Fibroblast of lung (primary cell): ENCODE data around the gene CDKN1A. TPM values are rescaled to one million over a fixed set of nuclear protein-coding genes. Genes with fewer than 3 reads are reported as not detected.

Source experiments
- DNase-seq, 2 donors: peaks; one replicate each; pipeline versions ENCODE4 v3.0.0 to v3.0.0-alpha.2; 2010; ENCODE audit warnings: low read depth in 2 of 2
- H2AFZ ChIP-seq: 2 replicates; pipeline ENCODE4 v1.5.1; 2012; ENCODE audit warnings: low read length, control low read depth, inconsistent platforms
- H3K27ac ChIP-seq: 2 replicates; pipeline ENCODE4 v1.5.1; 2011; ENCODE audit warnings: low read length, control low read depth; ENCODE audit not compliant: insufficient read depth
- H3K27me3 ChIP-seq: 2 replicates; pipeline ENCODE4 v1.5.1; 2011; ENCODE audit warnings: mild to moderate bottlenecking, low read length; ENCODE audit not compliant: control insufficient read depth, insufficient read depth
- H3K36me3 ChIP-seq: 2 replicates; pipeline ENCODE4 v1.5.1; 2011; ENCODE audit warnings: low read length; ENCODE audit not compliant: control insufficient read depth, insufficient read depth
- H3K4me1 ChIP-seq: 2 replicates; pipeline ENCODE4 v1.5.1; 2011; ENCODE audit warnings: low read length; ENCODE audit not compliant: control insufficient read depth, insufficient read depth; ENCODE audit errors: extremely low read depth
- H3K4me2 ChIP-seq: 2 replicates; pipeline ENCODE4 v1.5.1; 2011; ENCODE audit warnings: low read length, control low read depth; ENCODE audit not compliant: insufficient read depth; ENCODE audit errors: extremely low read depth
- H3K4me3 ChIP-seq, 4 experiments: fragments of 200-600 bp in 1 of 4; sonication (generic) in 1 of 4; replicated peaks in 1 of 4; 2 replicates each; pipeline ENCODE4 v1.5.1; 2011 to 2016; ENCODE audit warnings: low read length in 4 of 4, low read depth in 3 of 4, mild to moderate bottlenecking in 3 of 4, control low read depth in 2 of 4, inconsistent platforms in 1 of 4, mixed read lengths in 1 of 4; ENCODE audit not compliant: insufficient read depth in 1 of 4; ENCODE audit errors: control extremely low read depth in 1 of 4
- H3K79me2 ChIP-seq: 2 replicates; pipeline ENCODE4 v1.5.1; 2012; ENCODE audit warnings: mild to moderate bottlenecking, low read length, inconsistent platforms; ENCODE audit not compliant: control insufficient read depth, insufficient read depth
- H3K9ac ChIP-seq: 2 replicates; pipeline ENCODE4 v1.5.1; 2011; ENCODE audit warnings: mild to moderate bottlenecking, low read length, control low read depth; ENCODE audit not compliant: insufficient read depth
- H3K9me3 ChIP-seq: 2 replicates; pipeline ENCODE4 v1.5.1; 2012; ENCODE audit warnings: low read depth, low read length; ENCODE audit not compliant: control insufficient read depth, insufficient read depth
- H4K20me1 ChIP-seq: 2 replicates; pipeline ENCODE4 v1.5.1; 2011; ENCODE audit warnings: low read length; ENCODE audit not compliant: control insufficient read depth, insufficient read depth; ENCODE audit errors: extremely low read depth
- EZH2 ChIP-seq: IDR thresholded peaks from 2 replicates; pipeline ENCODE4 v1.5.1; 2012; ENCODE audit warnings: low read length, control low read depth, mild to moderate bottlenecking; ENCODE audit errors: missing control alignments
- polyA plus RNA-seq, 2 donors: library from polyadenylated mRNA; depleted of rRNA in 1 of 2; stranded (reverse) in 1 of 2; unstranded in 1 of 2; fragments of >200 nt; gene quantifications; 2 replicates each; pipeline ENCODE4 v1.2.1, GENCODE V29; 2011 to 2012; ENCODE audit warnings: missing spikeins in 1 of 2
- total RNA-seq: library from RNA; depleted of rRNA; stranded (reverse); fragments of >200 nt; gene quantifications from 2 replicates; pipeline ENCODE4 v1.2.1, GENCODE V29; 2014
- TF ChIP-seq, protein P1 (sequence below), 2 donors: IDR thresholded peaks in 1 of 2; conservative IDR thresholded peaks in 1 of 2; 1 replicate in 1 of 2; 2 replicates in 1 of 2; pipeline ENCODE4 v1.5.1; 2011 to 2012; ENCODE audit warnings: low read length in 2 of 2, control low read depth in 1 of 2, inconsistent platforms in 1 of 2, low read depth in 1 of 2, mild to moderate bottlenecking in 1 of 2

Gene CDKN1A
- total and polyA plus RNA-seq, 2 donors (not counting 1 experiment from before 2014, with no cell fraction given), result 166 to 900 TPM

DNA sequence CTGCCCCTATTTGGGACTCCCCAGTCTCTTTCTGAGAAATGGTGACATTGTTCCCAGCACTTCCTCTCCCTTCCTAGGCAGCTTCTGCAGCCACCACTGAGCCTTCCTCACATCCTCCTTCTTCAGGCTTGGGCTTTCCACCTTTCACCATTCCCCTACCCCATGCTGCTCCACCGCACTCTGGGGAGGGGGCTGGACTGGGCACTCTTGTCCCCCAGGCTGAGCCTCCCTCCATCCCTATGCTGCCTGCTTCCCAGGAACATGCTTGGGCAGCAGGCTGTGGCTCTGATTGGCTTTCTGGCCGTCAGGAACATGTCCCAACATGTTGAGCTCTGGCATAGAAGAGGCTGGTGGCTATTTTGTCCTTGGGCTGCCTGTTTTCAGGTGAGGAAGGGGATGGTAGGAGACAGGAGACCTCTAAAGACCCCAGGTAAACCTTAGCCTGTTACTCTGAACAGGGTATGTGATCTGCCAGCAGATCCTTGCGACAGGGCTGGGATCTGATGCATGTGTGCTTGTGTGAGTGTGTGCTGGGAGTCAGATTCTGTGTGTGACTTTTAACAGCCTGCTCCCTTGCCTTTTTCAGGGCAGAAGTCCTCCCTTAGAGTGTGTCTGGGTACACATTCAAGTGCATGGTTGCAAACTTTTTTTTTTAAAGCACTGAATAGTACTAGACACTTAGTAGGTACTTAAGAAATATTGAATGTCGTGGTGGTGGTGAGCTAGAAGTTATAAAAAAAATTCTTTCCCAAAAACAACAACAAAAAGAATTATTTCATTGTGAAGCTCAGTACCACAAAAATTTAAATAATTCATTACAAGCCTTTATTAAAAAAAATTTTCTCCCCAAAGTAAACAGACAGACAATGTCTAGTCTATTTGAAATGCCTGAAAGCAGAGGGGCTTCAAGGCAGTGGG, 2.1 kb upstream of the CDKN1A start:
- Histone ChIP-seq H3K9me3 (no peaks in the 10 kb centered on the region), H3K27me3 (no peaks in the 10 kb centered on the region), H3K27ac (peak overlapping the region; percentile 87), H3K4me3 (peak overlapping the region in 2 of 4 experiments; percentile 40 to 96), H2AFZ (peak overlapping the region; percentile 84), H3K36me3 (no peaks in the 10 kb centered on the region), H3K9ac (no peak overlapping the region), H3K4me1 (peaks cover 23% of the 10 kb centered on the region), H3K4me2 (peak overlapping the region; percentile 58), H4K20me1 (no peaks in the 10 kb centered on the region), H3K79me2 (peaks cover 25% of the 10 kb centered on the region)
- TF ChIP-seq EZH2, result no peak
- TF ChIP-seq, protein P1, sequence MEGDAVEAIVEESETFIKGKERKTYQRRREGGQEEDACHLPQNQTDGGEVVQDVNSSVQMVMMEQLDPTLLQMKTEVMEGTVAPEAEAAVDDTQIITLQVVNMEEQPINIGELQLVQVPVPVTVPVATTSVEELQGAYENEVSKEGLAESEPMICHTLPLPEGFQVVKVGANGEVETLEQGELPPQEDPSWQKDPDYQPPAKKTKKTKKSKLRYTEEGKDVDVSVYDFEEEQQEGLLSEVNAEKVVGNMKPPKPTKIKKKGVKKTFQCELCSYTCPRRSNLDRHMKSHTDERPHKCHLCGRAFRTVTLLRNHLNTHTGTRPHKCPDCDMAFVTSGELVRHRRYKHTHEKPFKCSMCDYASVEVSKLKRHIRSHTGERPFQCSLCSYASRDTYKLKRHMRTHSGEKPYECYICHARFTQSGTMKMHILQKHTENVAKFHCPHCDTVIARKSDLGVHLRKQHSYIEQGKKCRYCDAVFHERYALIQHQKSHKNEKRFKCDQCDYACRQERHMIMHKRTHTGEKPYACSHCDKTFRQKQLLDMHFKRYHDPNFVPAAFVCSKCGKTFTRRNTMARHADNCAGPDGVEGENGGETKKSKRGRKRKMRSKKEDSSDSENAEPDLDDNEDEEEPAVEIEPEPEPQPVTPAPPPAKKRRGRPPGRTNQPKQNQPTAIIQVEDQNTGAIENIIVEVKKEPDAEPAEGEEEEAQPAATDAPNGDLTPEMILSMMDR (conservative IDR thresholded peaks at IDR 0.05 in 1 of 2, IDR thresholded peaks at IDR 0.05 in 1 of 2; ENCODE audit: low read depth in 1 of 2, low read length in 2 of 2), result no peak
- DNase-seq, result peak; percentile 61 to 69

DNA sequence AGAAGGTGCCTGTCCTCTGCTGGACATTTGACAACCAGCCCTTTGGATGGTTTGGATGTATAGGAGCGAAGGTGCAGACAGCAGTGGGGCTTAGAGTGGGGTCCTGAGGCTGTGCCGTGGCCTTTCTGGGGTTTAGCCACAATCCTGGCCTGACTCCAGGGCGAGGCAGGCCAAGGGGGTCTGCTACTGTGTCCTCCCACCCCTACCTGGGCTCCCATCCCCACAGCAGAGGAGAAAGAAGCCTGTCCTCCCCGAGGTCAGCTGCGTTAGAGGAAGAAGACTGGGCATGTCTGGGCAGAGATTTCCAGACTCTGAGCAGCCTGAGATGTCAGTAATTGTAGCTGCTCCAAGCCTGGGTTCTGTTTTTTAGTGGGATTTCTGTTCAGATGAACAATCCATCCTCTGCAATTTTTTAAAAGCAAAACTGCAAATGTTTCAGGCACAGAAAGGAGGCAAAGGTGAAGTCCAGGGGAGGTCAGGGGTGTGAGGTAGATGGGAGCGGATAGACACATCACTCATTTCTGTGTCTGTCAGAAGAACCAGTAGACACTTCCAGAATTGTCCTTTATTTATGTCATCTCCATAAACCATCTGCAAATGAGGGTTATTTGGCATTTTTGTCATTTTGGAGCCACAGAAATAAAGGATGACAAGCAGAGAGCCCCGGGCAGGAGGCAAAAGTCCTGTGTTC, 1.3 kb upstream of the CDKN1A start:
- DNase-seq, result peak in 1 of 2 donors; percentile 39
- peak overlapping the region in 2 of 4 experiments; percentile 40 to 96 for H3K4me3 ChIP-seq

More for the DNA sequence above, 1.3 kb upstream of the CDKN1A start:
- Histone ChIP-seq H3K4me2 (peak overlapping the region; percentile 58), H3K4me1 (peaks cover 25% of the 10 kb centered on the region), H4K20me1 (no peaks in the 10 kb centered on the region), H2AFZ (peak overlapping the region; percentile 43), H3K36me3 (no peaks in the 10 kb centered on the region), H3K27me3 (no peaks in the 10 kb centered on the region), H3K79me2 (peaks cover 33% of the 10 kb centered on the region), H3K9ac (no peak overlapping the region), H3K27ac (peak overlapping the region; percentile 87), H3K9me3 (no peaks in the 10 kb centered on the region)
- TF ChIP-seq, protein P1 (conservative IDR thresholded peaks at IDR 0.05 in 1 of 2, IDR thresholded peaks at IDR 0.05 in 1 of 2; ENCODE audit: low read depth in 1 of 2, low read length in 2 of 2), result no peak
- TF ChIP-seq EZH2, result no peak
